Keratinocyte (primary cell): Measurements from ENCODE around the gene KLF7. TPM values are rescaled to one million over a fixed set of nuclear protein-coding genes. Genes with fewer than 3 reads are reported as not detected.

Experiments used
- DNase-seq: peaks from one replicate; pipeline ENCODE4 v3.0.0-alpha.2; 2011; ENCODE audit warnings: low read depth, missing footprints, low spot score
- FAIRE-seq: peaks from 2 replicates; lab custom pipeline; 2011; peaks lifted over from hg19 to GRCh38; lab: Jason Lieb, UNC
- H2AFZ ChIP-seq: 2 replicates; pipeline ENCODE4 v1.6.0; 2012; ENCODE audit warnings: low read length, control low read depth, inconsistent platforms; ENCODE audit not compliant: control insufficient read depth
- H3K27ac ChIP-seq: 2 replicates; pipeline ENCODE4 v1.5.1; 2011; ENCODE audit warnings: low read length; ENCODE audit not compliant: control insufficient read depth, insufficient read depth
- H3K27me3 ChIP-seq: 3 replicates; pipeline ENCODE4 v1.6.0; 2011; ENCODE audit warnings: low read length; ENCODE audit not compliant: control insufficient read depth, insufficient read depth; ENCODE audit errors: extremely low read depth
- H3K36me3 ChIP-seq, 2 experiments: 2 replicates in 1 of 2; 3 replicates in 1 of 2; pipeline ENCODE4 v1.5.1; 2011; ENCODE audit warnings: low read length in 2 of 2, mild to moderate bottlenecking in 1 of 2; ENCODE audit not compliant: control insufficient read depth in 2 of 2, insufficient read depth in 2 of 2; ENCODE audit errors: extremely low read depth in 1 of 2
- H3K4me1 ChIP-seq: 3 replicates; pipeline ENCODE4 v1.5.1; 2011; ENCODE audit warnings: low read length; ENCODE audit not compliant: control insufficient read depth, insufficient read depth; ENCODE audit errors: extremely low read depth
- H3K4me2 ChIP-seq: 3 replicates; pipeline ENCODE4 v1.6.0; 2011; ENCODE audit warnings: low read depth, low read length; ENCODE audit not compliant: control insufficient read depth, insufficient read depth; ENCODE audit errors: extremely low read depth
- H3K4me3 ChIP-seq, 3 experiments: fragments of 200-600 bp in 1 of 3; sonication (generic) in 1 of 3; 2 replicates in 2 of 3; 3 replicates in 1 of 3; pipeline ENCODE4 v1.5.1; 2011 to 2016; ENCODE audit warnings: low read length in 3 of 3, mild to moderate bottlenecking in 3 of 3, control low read depth in 2 of 3, inconsistent platforms in 1 of 3, low read depth in 1 of 3, mixed read lengths in 1 of 3, mixed run types in 1 of 3, moderate library complexity in 1 of 3; ENCODE audit not compliant: control insufficient read depth in 2 of 3, insufficient read depth in 2 of 3; ENCODE audit errors: extremely low read depth in 1 of 3
- H3K79me2 ChIP-seq: 2 replicates; pipeline ENCODE4 v1.6.0; 2012; ENCODE audit warnings: low read length; ENCODE audit not compliant: control insufficient read depth, insufficient read depth
- H3K9ac ChIP-seq: 3 replicates; pipeline ENCODE4 v1.6.0; 2011; ENCODE audit warnings: low read length; ENCODE audit not compliant: control insufficient read depth, insufficient read depth; ENCODE audit errors: extremely low read depth
- H3K9me1 ChIP-seq: 3 replicates; pipeline ENCODE4 v1.6.0; 2011; ENCODE audit warnings: low read length; ENCODE audit not compliant: control insufficient read depth, insufficient read depth; ENCODE audit errors: extremely low read depth
- H3K9me3 ChIP-seq: 2 replicates; pipeline ENCODE4 v1.5.1; 2012; ENCODE audit warnings: low read depth, low read length; ENCODE audit not compliant: control insufficient read depth
- H4K20me1 ChIP-seq: 3 replicates; pipeline ENCODE4 v1.6.0; 2011; ENCODE audit warnings: low read length; ENCODE audit not compliant: control insufficient read depth, insufficient read depth; ENCODE audit errors: extremely low read depth
- EZH2 ChIP-seq: IDR thresholded peaks from one replicate; pipeline ENCODE4 v1.6.1; 2012; ENCODE audit warnings: inconsistent platforms, mild to moderate bottlenecking, low read length, moderate library complexity
- dilution Hi-C: fragments of 300-500 bp; cut with MboI; formaldehyde crosslinking; loops from one replicate; pipeline ENCODE4 v1.7.0; 2020; ENCODE audit warnings: low sequenced_read_pairs; ENCODE audit not compliant: extremely low pct_ligation_motif_present
- polyA plus RNA-seq, 5 experiments: library from polyadenylated mRNA; depleted of rRNA in 3 of 5; stranded (reverse) in 3 of 5; stranded (forward) in 1 of 5; unstranded in 1 of 5; fragments of >200 nt; gene quantifications; 1 replicate in 1 of 5; 2 replicates in 3 of 5; 3 replicates in 1 of 5; pipeline versions ENCODE4 v1.2.1 to v1.2.3, GENCODE V29; 2011 to 2012; ENCODE audit warnings: missing spikeins in 2 of 5, low read depth in 1 of 5, low replicate concordance in 1 of 5
- TF ChIP-seq, protein P1 (sequence below), 3 experiments: IDR thresholded peaks in 1 of 3; conservative IDR thresholded peaks in 1 of 3; optimal IDR thresholded peaks in 1 of 3; 2 replicates in 2 of 3; 3 replicates in 1 of 3; pipeline versions ENCODE3 to v1.5.1; 2011; ENCODE audit warnings: low read length in 3 of 3, mild to moderate bottlenecking in 3 of 3, moderate library complexity in 2 of 3, control low read depth in 1 of 3, inconsistent platforms in 1 of 3; ENCODE audit not compliant: insufficient read depth in 2 of 3; ENCODE audit errors: extremely low read depth in 1 of 3

KLF7 gene
- polyA plus RNA-seq, 1 donor (not counting 4 experiments of a cell fraction or from before 2014, with no cell fraction given) = 44.7 TPM

DNA sequence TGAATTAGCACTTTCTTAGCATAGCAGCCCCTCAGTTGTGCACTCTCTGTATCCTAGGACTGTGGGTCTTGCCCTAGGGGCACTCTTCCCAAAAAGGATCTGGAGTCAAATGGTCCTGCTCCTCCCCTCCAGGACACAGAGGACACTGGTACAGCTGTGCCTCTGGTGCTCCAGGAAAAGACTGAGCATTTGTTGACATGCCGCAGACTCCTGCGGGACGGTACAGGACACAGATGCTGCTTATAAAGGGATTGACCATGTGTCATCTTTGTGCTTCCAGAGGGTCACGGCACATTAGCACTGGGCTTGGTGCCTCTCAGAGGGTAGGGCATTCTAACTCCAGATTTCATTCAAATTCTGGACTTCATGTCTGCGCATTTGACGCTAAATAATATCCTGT is 110.5 kb downstream of the KLF7 start:
- Histone ChIP-seq H3K4me1 (peaks cover 12% of the 10 kb centered on the region), H3K27ac (no peak overlapping the region), H3K79me2 (no peaks in the 10 kb centered on the region), H3K4me2 (no peak overlapping the region), H3K9me1 (no peaks in the 10 kb centered on the region), H3K9me3 (no peaks in the 10 kb centered on the region), H3K4me3 (no peak overlapping the region), H2AFZ (no peak overlapping the region), H3K9ac (no peak overlapping the region), H4K20me1 (no peaks in the 10 kb centered on the region), H3K27me3 (no peaks in the 10 kb centered on the region), H3K36me3 (no peaks in the 10 kb centered on the region)
- FAIRE-seq (no peak), DNase-seq (no peak)
- dilution Hi-C loops = no loop called here
- TF ChIP-seq EZH2 = no peak
- TF ChIP-seq, protein P1, sequence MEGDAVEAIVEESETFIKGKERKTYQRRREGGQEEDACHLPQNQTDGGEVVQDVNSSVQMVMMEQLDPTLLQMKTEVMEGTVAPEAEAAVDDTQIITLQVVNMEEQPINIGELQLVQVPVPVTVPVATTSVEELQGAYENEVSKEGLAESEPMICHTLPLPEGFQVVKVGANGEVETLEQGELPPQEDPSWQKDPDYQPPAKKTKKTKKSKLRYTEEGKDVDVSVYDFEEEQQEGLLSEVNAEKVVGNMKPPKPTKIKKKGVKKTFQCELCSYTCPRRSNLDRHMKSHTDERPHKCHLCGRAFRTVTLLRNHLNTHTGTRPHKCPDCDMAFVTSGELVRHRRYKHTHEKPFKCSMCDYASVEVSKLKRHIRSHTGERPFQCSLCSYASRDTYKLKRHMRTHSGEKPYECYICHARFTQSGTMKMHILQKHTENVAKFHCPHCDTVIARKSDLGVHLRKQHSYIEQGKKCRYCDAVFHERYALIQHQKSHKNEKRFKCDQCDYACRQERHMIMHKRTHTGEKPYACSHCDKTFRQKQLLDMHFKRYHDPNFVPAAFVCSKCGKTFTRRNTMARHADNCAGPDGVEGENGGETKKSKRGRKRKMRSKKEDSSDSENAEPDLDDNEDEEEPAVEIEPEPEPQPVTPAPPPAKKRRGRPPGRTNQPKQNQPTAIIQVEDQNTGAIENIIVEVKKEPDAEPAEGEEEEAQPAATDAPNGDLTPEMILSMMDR (optimal IDR thresholded peaks at IDR 0.05 in 1 of 3, IDR thresholded peaks at IDR 0.05 in 1 of 3, conservative IDR thresholded peaks at IDR 0.05 in 1 of 3; ENCODE audit: extremely low read depth in 1 of 3, insufficient read depth in 2 of 3, low read length in 3 of 3) = no peak

DNA sequence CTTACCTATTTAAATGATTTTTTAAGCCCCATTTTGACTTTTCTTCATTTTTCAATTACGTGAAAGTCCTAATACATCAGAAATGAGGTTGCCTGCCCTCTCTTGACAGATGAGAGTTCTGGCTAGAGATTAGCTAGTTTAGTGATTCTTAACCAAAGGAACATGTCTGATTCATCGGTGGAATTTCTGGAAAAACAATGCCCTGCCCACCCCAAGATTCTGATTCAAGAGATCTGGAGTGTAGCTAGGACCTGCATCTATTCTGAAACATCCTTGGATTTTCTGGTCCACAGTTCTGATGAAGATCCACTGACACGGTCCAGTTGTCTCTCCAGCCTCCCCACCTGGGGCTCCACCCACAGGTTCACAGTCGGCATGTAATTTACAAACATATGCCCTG is 111.2 kb downstream of the KLF7 start:
- Histone ChIP-seq H3K9me1 (no peaks in the 10 kb centered on the region), H3K9me3 (no peaks in the 10 kb centered on the region), H3K4me2 (peak overlapping the region; percentile 52), H3K79me2 (no peaks in the 10 kb centered on the region), H3K4me1 (peaks cover 12% of the 10 kb centered on the region), H3K27me3 (no peaks in the 10 kb centered on the region), H3K36me3 (no peaks in the 10 kb centered on the region), H4K20me1 (no peaks in the 10 kb centered on the region), H3K27ac (no peak overlapping the region), H3K9ac (no peak overlapping the region), H2AFZ (no peak overlapping the region), H3K4me3 (no peak overlapping the region)
- dilution Hi-C loops = no loop called here
- DNase-seq = no peak
- peak; percentile 66 for FAIRE-seq
- no peak for TF ChIP-seq EZH2
- TF ChIP-seq, protein P1 (optimal IDR thresholded peaks at IDR 0.05 in 1 of 3, IDR thresholded peaks at IDR 0.05 in 1 of 3, conservative IDR thresholded peaks at IDR 0.05 in 1 of 3; ENCODE audit: extremely low read depth in 1 of 3, insufficient read depth in 2 of 3, low read length in 3 of 3) = peak in 1 of 3 experiments; percentile 7
